Activated naive CD4-positive, alpha-beta T cell treated with anti-CD3 and anti-CD28 coated beads, Interleukin-2, amount 50 U/mL, for 16 hours (primary cell): Measurements from ENCODE around the gene PAGE3.

Experiments
- DNase-seq: peaks from one replicate; pipeline ENCODE4 v3.0.0-alpha.2; 2020

The PAGE3 gene

GRCh38 chrX:55264816-55265215, at the start of gene PAGE3:
Gene PAGE3, minus strand, starts transcription at chrX:55264916. Its CDS starts 1,013 bp downstream, at chrX:55263903.
- no peak for DNase-seq

- no peak for DNase-seq
Measured at GRCh38 chrX:55312655-55313054, 47.9 kb upstream of the PAGE3 start.

GRCh38 chrX:55290963-55291362, 26.2 kb upstream of the PAGE3 start:
- no peak for DNase-seq

GRCh38 chrX:55279832-55280231, 15.1 kb upstream of the PAGE3 start:
- DNase-seq, result no peak

- no peak for DNase-seq
Measured at GRCh38 chrX:55260806-55261205, 3.9 kb downstream of the PAGE3 start.

- DNase-seq, result no peak
Measured at GRCh38 chrX:55253528-55253927, 11.2 kb downstream of the PAGE3 start.

- DNase-seq, result no peak
Measured at GRCh38 chrX:55240788-55241340, 23.9 kb downstream of the PAGE3 start.

- DNase-seq, result no peak
Measured at GRCh38 chrX:55220119-55220794, 44.5 kb downstream of the PAGE3 start, which contains the start of gene PAGE5. Gene PAGE5, plus strand, starts transcription at chrX:55220346. Its CDS starts 1,037 bp downstream, at chrX:55221383.

- DNase-seq, result no peak
Measured at GRCh38 chrX:55213381-55213780, 51.3 kb downstream of the PAGE3 start.

- no peak for DNase-seq
Measured at GRCh38 chrX:55210931-55211677, 53.6 kb downstream of the PAGE3 start.
